HuH-7 (cell line): ENCODE data around the gene DBN1.

Source experiments
- DNase-seq: peaks from one replicate; pipeline ENCODE4 v3.0.0; 2011; ENCODE audit warnings: low spot score

DBN1 gene

GRCh38 chr5:177455661-177456590 is 17.5 kb downstream of the DBN1 start:
- peak; percentile 99 for DNase-seq

- peak; percentile 98 for DNase-seq
These were observed 18.3 kb downstream of the DBN1 start for GRCh38 chr5:177455036-177455660.

- peak; percentile 100 for DNase-seq
These were observed 18.9 kb downstream of the DBN1 start for GRCh38 chr5:177454397-177455035.

GRCh38 chr5:177453852-177454396 is 19.5 kb downstream of the DBN1 start:
- no peak for DNase-seq

- DNase-seq = no peak
These were observed 20.5 kb downstream of the DBN1 start for GRCh38 chr5:177452688-177453638.

GRCh38 chr5:177450667-177451424 is 22.6 kb downstream of the DBN1 start:
- no peak for DNase-seq

GRCh38 chr5:177449140-177450061 is 24.0 kb downstream of the DBN1 start:
- DNase-seq = no peak

GRCh38 chr5:177448244-177448950 is 25.0 kb downstream of the DBN1 start:
- no peak for DNase-seq

- DNase-seq = no peak
These were observed 25.7 kb downstream of the DBN1 start for GRCh38 chr5:177447611-177448243.

GRCh38 chr5:177447066-177447610 is 26.3 kb downstream of the DBN1 start:
- peak; percentile 62 for DNase-seq

GRCh38 chr5:177446200-177447065 is 27.0 kb downstream of the DBN1 start, which contains the start of gene PRR7:
Gene PRR7 (plus strand): TSS chr5:177446814. CDS start chr5:177455068, 8,254 bp downstream.
- DNase-seq = peak; percentile 96

- no peak for DNase-seq
These were observed 27.6 kb downstream of the DBN1 start for GRCh38 chr5:177445917-177446199.

GRCh38 chr5:177445052-177445916 is 28.1 kb downstream of the DBN1 start:
- no peak for DNase-seq

- no peak for DNase-seq
These were observed 29.1 kb downstream of the DBN1 start for GRCh38 chr5:177444106-177445051.
